CD4-positive, alpha-beta memory T cell (primary cell): ENCODE results near the gene STT3A. TPM values are rescaled to one million over a fixed set of nuclear protein-coding genes. Genes with fewer than 3 reads are reported as not detected.
A peak's percentile ranks its signal among the peaks of the same experiment; 100 is the strongest.

ENCODE experiments used
- CTCF ChIA-PET: fragments of 350-600 bp; sonication (Branson Sonifier 250); formaldehyde crosslinking; loops from one replicate; lab custom pipeline; 2021; ENCODE audit warnings: inconsistent platforms; ENCODE audit not compliant: partially characterized antibody; lab: Charles Lee
- POLR2A ChIA-PET: fragments of 350-600 bp; sonication (Branson Sonifier 250); formaldehyde crosslinking; loops from one replicate; lab custom pipeline; 2021; ENCODE audit not compliant: partially characterized antibody; lab: Charles Lee
- DNase-seq, 5 donors: peaks; one replicate each; pipeline versions ENCODE4 v3.0.0 to v3.0.0-alpha.2; 2020 to 2022; ENCODE audit warnings: mixed read lengths in 1 of 5
- H3K27ac ChIP-seq: one replicate; pipeline ENCODE4 v1.7.0; 2013; ENCODE audit warnings: low read depth, low read length
- H3K27me3 ChIP-seq: 2 replicates; pipeline ENCODE4 v1.7.0; 2013; ENCODE audit warnings: mild to moderate bottlenecking, low read length, moderate library complexity; ENCODE audit not compliant: insufficient read depth
- H3K36me3 ChIP-seq: 2 replicates; pipeline ENCODE4 v1.7.0; 2013; ENCODE audit warnings: mild to moderate bottlenecking, low read length, moderate library complexity; ENCODE audit not compliant: insufficient read depth
- H3K4me1 ChIP-seq: 2 replicates; pipeline ENCODE4 v1.7.0; 2013; ENCODE audit warnings: mild to moderate bottlenecking, low read length, moderate library complexity; ENCODE audit not compliant: insufficient read depth
- H3K4me3 ChIP-seq, 2 donors: one replicate each; pipeline ENCODE4 v1.7.0; 2013; ENCODE audit warnings: low read length in 2 of 2, mild to moderate bottlenecking in 1 of 2
- H3K9me3 ChIP-seq, 2 donors: one replicate each; pipeline ENCODE4 v1.7.0; 2013; ENCODE audit warnings: low read length in 2 of 2, control low read depth in 1 of 2; ENCODE audit not compliant: control insufficient read depth in 1 of 2
- H3K27ac Mint-ChIP-seq, 7 donors: one replicate each; pipeline ENCODE4 v1.8.0; 2020 to 2021; ENCODE audit warnings: mixed read lengths in 7 of 7, mild to moderate bottlenecking in 6 of 7, inconsistent platforms in 3 of 7, moderate library complexity in 3 of 7
- H3K27me3 Mint-ChIP-seq, 2 donors: one replicate each; pipeline ENCODE4 v1.8.0; 2020 to 2021; ENCODE audit warnings: mixed read lengths in 2 of 2
- H3K36me3 Mint-ChIP-seq, 2 donors: one replicate each; pipeline ENCODE4 v1.8.0; 2020 to 2021; ENCODE audit warnings: mixed read lengths in 2 of 2, inconsistent platforms in 1 of 2, mild to moderate bottlenecking in 1 of 2
- H3K4me1 Mint-ChIP-seq, 4 donors: one replicate each; pipeline ENCODE4 v1.8.0; 2020 to 2021; ENCODE audit warnings: mixed read lengths in 4 of 4, mild to moderate bottlenecking in 1 of 4
- H3K4me3 Mint-ChIP-seq, 8 donors: one replicate each; pipeline ENCODE4 v1.8.0; 2020 to 2021; ENCODE audit warnings: mixed read lengths in 8 of 8, mild to moderate bottlenecking in 7 of 8, moderate library complexity in 6 of 8, inconsistent platforms in 3 of 8
- H3K9me3 Mint-ChIP-seq, 8 donors: one replicate each; pipeline ENCODE4 v1.8.0; 2020 to 2021; ENCODE audit warnings: mixed read lengths in 8 of 8, mild to moderate bottlenecking in 5 of 8, inconsistent platforms in 3 of 8, moderate library complexity in 1 of 8
- intact Hi-C: fragments of 100-400 bp; cut with micrococcal nuclease; formaldehyde crosslinking; loops from one replicate; pipeline ENCODE4 v1.15.1; 2023
- polyA plus RNA-seq, 2 donors: library from polyadenylated mRNA; unstranded; fragments of 300-500 nt; fragmentation: Illumina TruSeq; gene quantifications; one replicate each; pipeline ENCODE4 v1.2.3, GENCODE V29; 2021
- total RNA-seq, 2 experiments: library from RNA; stranded (reverse); gene quantifications; one replicate each; pipeline ENCODE4 v1.2.3, GENCODE V29; 2021

STT3A gene
- total and polyA plus RNA-seq, 4 experiments from 2014 or later: 81.8 to 138 (median 110) TPM

DNA sequence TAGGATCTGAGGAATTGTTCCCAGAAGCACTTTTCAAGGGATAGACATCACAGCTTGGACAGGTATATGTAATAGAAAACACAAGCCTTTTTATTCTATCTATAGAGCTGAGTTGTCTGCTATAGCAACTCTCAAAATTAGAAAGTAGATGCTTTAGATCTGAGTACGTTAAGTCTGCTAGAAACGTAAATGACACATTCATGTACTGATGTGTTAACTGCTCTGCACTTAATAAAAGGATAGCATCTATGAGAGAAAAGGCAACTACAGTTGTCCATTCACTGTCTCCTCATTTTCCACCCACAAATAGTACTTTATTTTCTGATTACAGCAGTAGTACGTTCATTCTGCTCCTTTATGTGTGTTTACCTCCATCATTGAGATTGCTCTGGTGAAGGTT is 6.0 kb upstream of the STT3A start:
- Mint-ChIP-seq H3K27ac (no peak overlapping the region), H3K9me3 (no peaks in the 10 kb centered on the region), H3K27me3 (no peaks in the 10 kb centered on the region), H3K4me1 (peaks cover 3 to 5% (median 5%) of the 10 kb centered on the region in 4 donors), H3K4me3 (no peak overlapping the region), H3K36me3 (peaks cover 18 to 24% of the 10 kb centered on the region in 2 donors)
- H3K36me3 ChIP-seq: peaks cover 27% of the 10 kb centered on the region
- H3K27ac ChIP-seq: no peak overlapping the region
- H3K9me3 ChIP-seq: no peaks in the 10 kb centered on the region
- CTCF ChIA-PET: interaction anchor here (1.5 kb wide), 1 partner anchor 16 kb away, joined by 4 read pairs; no protein-coding TSS in a partner anchor
- no peak for DNase-seq
- peaks cover 6% of the 10 kb centered on the region for H3K4me1 ChIP-seq
- H3K4me3 ChIP-seq: no peak overlapping the region
- POLR2A ChIA-PET: interaction anchor here (1.1 kb wide), 1 partner anchor 17 kb away, joined by 5 read pairs; no protein-coding TSS in a partner anchor
- no peaks in the 10 kb centered on the region for H3K27me3 ChIP-seq
- intact Hi-C loops: no loop called here

DNA sequence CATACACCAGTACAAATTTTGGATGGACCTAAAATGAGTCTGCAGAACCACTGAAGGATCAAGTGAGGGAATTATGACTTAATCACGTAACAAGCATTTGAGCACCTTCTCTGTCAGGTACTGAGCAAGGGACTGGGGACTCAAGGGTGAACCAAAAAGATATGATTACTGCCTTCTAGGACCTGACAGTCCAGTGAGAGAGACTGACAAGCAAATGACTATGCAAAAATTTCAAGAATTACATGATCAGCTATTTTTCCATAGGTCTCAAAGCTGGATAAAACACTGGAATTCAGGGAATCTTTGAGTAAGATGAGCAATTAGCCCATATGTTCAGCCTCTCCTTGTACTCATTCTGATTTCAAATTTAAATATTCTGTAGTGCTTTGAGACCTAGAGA is 5.2 kb upstream of the STT3A start:
- POLR2A ChIA-PET: no interaction called here
- intact Hi-C loops: no loop called here
- CTCF ChIA-PET: interaction anchor here (1.5 kb wide), 1 partner anchor 17 kb away, joined by 4 read pairs; no protein-coding TSS in a partner anchor

DNA sequence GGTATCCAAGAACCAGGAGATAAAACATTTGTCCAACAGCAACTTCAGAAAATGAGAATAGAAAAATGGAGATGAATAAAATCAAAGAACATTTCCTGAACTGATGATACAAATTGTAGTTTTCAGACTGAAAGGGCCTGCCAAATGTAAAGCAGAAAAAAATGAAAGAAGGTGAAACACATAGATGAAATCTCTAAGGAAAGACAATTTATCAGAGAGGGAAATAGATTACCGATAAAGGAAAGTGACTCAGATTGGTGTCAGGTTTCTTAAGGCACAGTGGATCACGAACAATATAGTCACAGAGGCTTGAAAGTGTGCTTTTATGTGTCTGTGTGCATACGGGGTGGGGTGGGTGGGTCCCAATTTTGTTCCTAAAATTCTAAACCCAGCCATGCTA is 4.1 kb upstream of the STT3A start:
- Mint-ChIP-seq H3K27me3 (no peaks in the 10 kb centered on the region), H3K9me3 (no peaks in the 10 kb centered on the region), H3K4me1 (peaks cover 8 to 24% (median 19%) of the 10 kb centered on the region in 4 donors), H3K4me3 (no peak overlapping the region), H3K36me3 (peaks cover 14 to 18% of the 10 kb centered on the region in 2 donors), H3K27ac (peak overlapping the region in 5 of 7 donors; percentile 22 to 88 (median 44))
- no peak overlapping the region for H3K4me3 ChIP-seq
- no peaks in the 10 kb centered on the region for H3K27me3 ChIP-seq
- ChIA-PET POLR2A (interaction anchor here (6.1 kb wide), 1 partner anchor 19 kb away, joined by 107 read pairs; the partner anchor contains the start of gene EI24), CTCF (no interaction called here)
- no peak overlapping the region for H3K27ac ChIP-seq
- H3K9me3 ChIP-seq: no peaks in the 10 kb centered on the region
- no peak for DNase-seq
- H3K36me3 ChIP-seq: peaks cover 10% of the 10 kb centered on the region
- intact Hi-C loops: no loop called here
- H3K4me1 ChIP-seq: peaks cover 12% of the 10 kb centered on the region

More for the DNA sequence above, 5.2 kb upstream of the STT3A start:
- no peak for DNase-seq
- Mint-ChIP-seq H3K27ac (no peak overlapping the region), H3K36me3 (peaks cover 18 to 24% of the 10 kb centered on the region in 2 donors), H3K4me3 (no peak overlapping the region), H3K4me1 (peaks cover 3 to 14% (median 10%) of the 10 kb centered on the region in 4 donors), H3K27me3 (no peaks in the 10 kb centered on the region), H3K9me3 (no peaks in the 10 kb centered on the region)
- Histone ChIP-seq H3K4me1 (peaks cover 7% of the 10 kb centered on the region), H3K4me3 (no peak overlapping the region), H3K9me3 (no peaks in the 10 kb centered on the region), H3K36me3 (peaks cover 21% of the 10 kb centered on the region), H3K27me3 (no peaks in the 10 kb centered on the region), H3K27ac (no peak overlapping the region)

DNA sequence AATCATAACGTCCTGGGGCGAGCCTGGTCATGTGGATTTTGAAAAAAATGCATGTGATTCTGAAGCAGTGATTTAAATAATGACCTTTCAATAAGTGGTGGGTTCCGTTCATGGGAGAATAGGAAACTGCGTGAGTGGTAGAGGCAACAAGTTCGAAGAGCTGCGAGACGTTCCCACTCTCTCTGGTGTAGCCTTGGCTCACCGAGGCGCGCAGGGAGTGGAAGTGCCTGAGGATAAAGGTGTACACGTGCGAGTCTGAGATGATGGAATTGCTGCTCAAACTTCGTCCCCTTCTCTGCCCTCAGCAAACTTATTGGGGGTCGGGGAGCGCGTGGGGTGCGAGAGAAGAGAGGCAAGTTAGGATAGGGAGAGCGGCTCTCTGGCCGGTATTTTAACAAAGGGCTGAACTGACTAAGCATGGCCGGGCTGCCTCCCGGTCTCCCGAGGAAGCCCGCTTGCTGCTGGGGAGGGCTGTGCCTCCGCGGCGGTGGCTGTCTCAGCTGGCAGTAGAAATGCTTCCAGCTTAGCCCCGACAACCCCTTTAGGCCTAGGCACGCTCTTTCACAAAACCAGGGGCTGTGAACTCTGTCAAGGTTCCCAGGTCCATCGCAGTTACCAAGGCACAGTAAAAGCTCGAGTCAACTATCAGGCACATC is 875 bp upstream of the STT3A start:
- CTCF ChIA-PET: interaction anchor here (1.3 to 6.5 kb wide), 5 partner anchors 11 to 34 kb away, joined by 3 to 37 read pairs (median 4); partner anchors contain the start of genes CHEK1 and EI24
- peak in 1 of 5 donors; percentile 58 for DNase-seq
- peak overlapping the region; percentile 94 to 100 (median 98) for H3K27ac Mint-ChIP-seq
- H3K27me3 ChIP-seq: no peaks in the 10 kb centered on the region
- peak overlapping the region; percentile 85 to 97 for H3K4me3 ChIP-seq
- H3K9me3 ChIP-seq: no peaks in the 10 kb centered on the region
- H3K9me3 Mint-ChIP-seq: no peaks in the 10 kb centered on the region
- peak overlapping the region; percentile 92 to 98 (median 94) for H3K4me3 Mint-ChIP-seq
- no peaks in the 10 kb centered on the region for H3K36me3 ChIP-seq
- intact Hi-C loops: loop anchor here (1.0 to 10.0 kb wide), 9 partner anchors 22 to 673 kb away; partner anchors contain the start of genes CCDC15, CHEK1, EI24 and FAM118B
- peaks cover 38% of the 10 kb centered on the region for H3K4me1 ChIP-seq
- POLR2A ChIA-PET: interaction anchor here (1.0 to 6.1 kb wide), 20 partner anchors 8 to 845 kb away, joined by 3 to 107 read pairs (median 7); partner anchors contain the start of genes CHEK1, EI24, FOXRED1 and HYLS1
- no peaks in the 10 kb centered on the region for H3K27me3 Mint-ChIP-seq
- peak overlapping the region; percentile 96 for H3K27ac ChIP-seq
- H3K4me1 Mint-ChIP-seq: peaks cover 30 to 56% (median 44%) of the 10 kb centered on the region in 4 donors
- peaks cover 5 to 14% of the 10 kb centered on the region in 2 donors for H3K36me3 Mint-ChIP-seq

DNA sequence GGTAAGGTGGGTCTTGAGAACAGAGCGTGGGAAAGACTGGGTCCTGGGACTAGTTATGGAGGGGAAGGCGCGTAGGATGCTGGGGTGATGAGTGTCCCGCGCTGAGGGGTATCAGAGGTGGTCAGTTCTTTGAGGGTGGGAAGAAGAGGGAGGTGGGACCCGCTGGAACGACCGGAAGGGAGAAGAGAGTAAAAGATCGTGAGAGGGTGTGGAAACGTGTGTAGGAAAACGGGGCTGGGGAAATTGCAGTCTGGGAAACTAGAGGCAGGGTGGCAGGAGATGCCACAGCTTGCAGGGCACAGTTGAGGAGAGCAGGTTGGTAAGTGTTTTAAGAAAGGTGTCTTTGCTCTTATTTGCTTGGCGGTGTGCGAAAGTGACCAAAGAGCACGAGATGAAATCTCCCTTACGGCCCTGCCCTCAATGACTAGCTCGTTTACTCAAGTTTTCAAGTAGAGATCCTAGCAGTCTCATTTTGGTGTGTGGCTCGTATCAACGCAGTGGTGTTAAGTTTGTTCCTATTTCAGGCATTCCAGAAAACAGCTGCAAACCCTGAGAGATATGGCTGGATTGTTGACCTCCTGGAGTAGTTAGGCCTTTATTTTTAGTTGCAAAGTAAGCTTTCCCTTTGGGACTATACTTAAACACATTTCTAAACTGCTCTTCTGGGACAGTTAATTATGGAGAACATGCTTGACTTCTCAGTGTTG is 615 bp downstream of the STT3A start:
- ChIA-PET CTCF (interaction anchor here (0.6 to 6.5 kb wide), 7 partner anchors 9 to 294 kb away, joined by 3 to 37 read pairs (median 4); partner anchors contain the start of genes CHEK1, EI24 and HYLS1), POLR2A (interaction anchor here (1.0 to 6.1 kb wide), 15 partner anchors 10 to 762 kb away, joined by 3 to 107 read pairs (median 9); partner anchors contain the start of genes CHEK1, EI24, FOXRED1 and HYLS1)
- no peaks in the 10 kb centered on the region for H3K9me3 Mint-ChIP-seq
- peak in 1 of 5 donors; percentile 6 for DNase-seq
- H3K27me3 Mint-ChIP-seq: no peaks in the 10 kb centered on the region
- Histone ChIP-seq H3K27ac (peak overlapping the region; percentile 96), H3K4me1 (peaks cover 38% of the 10 kb centered on the region), H3K36me3 (peaks cover 13% of the 10 kb centered on the region), H3K9me3 (no peaks in the 10 kb centered on the region), H3K4me3 (peak overlapping the region; percentile 64 to 98), H3K27me3 (no peaks in the 10 kb centered on the region)
- intact Hi-C loops: loop anchor here (10.0 kb wide), 2 partner anchors 478 to 672 kb away; partner anchors contain the start of genes FOXRED1, SRPRA and TMEM218
- peak overlapping the region; percentile 92 to 98 (median 94) for H3K4me3 Mint-ChIP-seq
- peak overlapping the region; percentile 94 to 100 (median 98) for H3K27ac Mint-ChIP-seq
- H3K4me1 Mint-ChIP-seq: peaks cover 32 to 59% (median 45%) of the 10 kb centered on the region in 4 donors
- H3K36me3 Mint-ChIP-seq: peaks cover 16 to 26% of the 10 kb centered on the region in 2 donors

DNA sequence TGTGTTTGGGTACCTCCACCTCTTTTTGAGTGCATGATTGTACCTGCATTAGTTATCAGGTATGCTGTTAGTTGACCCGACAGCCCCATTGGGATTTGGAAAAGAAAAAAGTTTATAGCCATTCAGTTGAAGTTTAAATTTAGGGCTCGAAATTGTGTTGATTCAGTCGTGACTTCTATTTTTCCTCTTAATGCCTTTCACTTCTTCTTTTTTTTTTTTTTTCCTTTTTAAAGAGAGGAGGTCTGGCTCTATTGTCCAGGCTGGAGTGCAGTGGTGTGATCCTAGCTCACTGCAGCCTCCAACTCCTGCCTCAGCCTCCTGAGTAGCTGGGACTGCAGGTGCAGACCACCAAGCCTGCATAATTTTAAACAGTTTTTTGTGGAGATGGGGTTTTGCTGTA is 2.3 kb downstream of the STT3A start:
- Histone ChIP-seq H3K4me3 (no peak overlapping the region), H3K27me3 (no peaks in the 10 kb centered on the region), H3K9me3 (no peaks in the 10 kb centered on the region), H3K4me1 (peaks cover 38% of the 10 kb centered on the region), H3K36me3 (peaks cover 19% of the 10 kb centered on the region), H3K27ac (no peak overlapping the region)
- ChIA-PET POLR2A (no interaction called here), CTCF (interaction anchor here (6.5 kb wide), 1 partner anchor 25 kb away, joined by 37 read pairs; the partner anchor contains the start of gene EI24)
- Mint-ChIP-seq H3K4me1 (peaks cover 31 to 59% (median 45%) of the 10 kb centered on the region in 4 donors), H3K27ac (peak overlapping the region in 1 of 7 donors; percentile 44), H3K36me3 (peaks cover 22 to 37% of the 10 kb centered on the region in 2 donors), H3K9me3 (no peaks in the 10 kb centered on the region), H3K4me3 (peak overlapping the region in 2 of 8 donors; percentile 45 to 68), H3K27me3 (no peaks in the 10 kb centered on the region)
- DNase-seq: no peak
- intact Hi-C loops: loop anchor here (10.0 kb wide), 2 partner anchors 480 to 670 kb away; partner anchors contain the start of genes FOXRED1, SRPRA and TMEM218
